ENCODE results near the gene RAPGEF4.
"Not testable (repeated sequence)": the region's sequence is repeated elsewhere in the genome, so short reads cannot be mapped to it uniquely, and the experiment has no call there.

Gene RAPGEF4

DNA sequence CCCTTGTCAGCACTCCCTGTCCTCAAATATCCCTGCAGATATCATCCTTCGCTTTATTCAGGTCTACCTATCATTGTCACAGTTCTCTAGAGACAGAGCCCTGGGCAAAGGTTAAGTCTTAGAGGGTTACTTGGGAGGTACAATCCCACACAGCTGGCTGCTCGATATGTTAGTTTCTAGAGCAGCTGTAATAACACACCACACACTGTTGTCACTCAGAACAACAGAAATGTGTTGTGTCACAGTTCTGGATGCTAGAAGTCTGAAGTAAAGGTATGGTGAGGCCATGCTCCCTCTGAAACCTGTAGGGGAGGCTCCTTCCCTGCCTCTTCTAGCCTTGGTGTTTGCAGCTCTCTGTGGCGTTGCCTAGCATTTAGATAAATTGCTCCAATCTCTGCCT, 9.9 kb upstream of the RAPGEF4 start:
- no peak for DNase-seq (ENCODE audit: extremely low read depth in 1 of 2, low read depth in 1 of 2)

DNA sequence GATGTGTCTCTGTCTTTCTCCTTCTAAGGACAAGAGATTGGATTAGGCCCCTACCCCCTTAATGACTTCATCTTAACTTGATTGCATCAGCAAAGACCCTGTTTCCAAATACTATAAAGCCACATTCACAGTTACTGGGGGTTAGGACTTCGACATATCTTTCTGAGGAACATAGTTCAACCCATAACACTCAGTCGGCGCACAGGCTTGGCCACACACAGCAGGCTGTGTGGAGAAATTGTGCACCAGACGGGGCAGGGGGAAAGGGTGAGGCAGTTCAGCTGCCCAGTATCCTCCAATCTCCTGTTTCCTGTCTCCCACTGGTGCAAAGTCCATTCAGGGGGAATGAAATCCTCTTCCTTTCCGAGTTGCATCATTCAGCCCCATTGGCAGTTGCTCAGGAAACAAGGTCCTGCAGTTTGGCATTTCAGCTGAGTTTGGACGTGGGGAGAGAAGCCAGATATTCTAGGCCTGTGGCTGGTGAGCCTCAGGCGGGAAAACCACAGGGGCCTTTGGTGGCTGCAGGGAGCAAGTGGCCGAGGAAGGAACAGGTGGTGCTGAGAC, 9.4 kb upstream of the RAPGEF4 start:
- DNase-seq (ENCODE audit: extremely low read depth in 1 of 2, low read depth in 1 of 2), result no peak

DNA sequence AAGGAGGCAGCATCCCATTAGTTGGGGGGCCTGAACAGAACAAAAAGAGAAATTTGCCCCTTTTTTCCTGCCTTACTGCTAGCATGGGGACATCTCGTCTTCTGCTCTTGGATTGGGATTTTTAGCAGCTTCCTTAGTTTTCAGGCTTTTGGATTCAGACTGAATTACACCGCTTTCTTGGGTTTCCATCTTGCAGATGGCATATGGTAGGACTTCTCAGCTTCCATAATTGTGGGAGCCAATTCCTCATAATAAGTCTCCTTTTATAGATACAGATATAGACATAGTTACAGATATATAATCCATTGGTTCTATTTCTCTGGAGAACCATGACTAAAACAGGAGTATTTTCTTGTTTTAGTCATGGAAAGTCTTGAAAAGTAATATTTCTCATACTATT, 5.2 kb upstream of the RAPGEF4 start:
- DNase-seq (ENCODE audit: extremely low read depth in 1 of 2, low read depth in 1 of 2), result no peak

DNA sequence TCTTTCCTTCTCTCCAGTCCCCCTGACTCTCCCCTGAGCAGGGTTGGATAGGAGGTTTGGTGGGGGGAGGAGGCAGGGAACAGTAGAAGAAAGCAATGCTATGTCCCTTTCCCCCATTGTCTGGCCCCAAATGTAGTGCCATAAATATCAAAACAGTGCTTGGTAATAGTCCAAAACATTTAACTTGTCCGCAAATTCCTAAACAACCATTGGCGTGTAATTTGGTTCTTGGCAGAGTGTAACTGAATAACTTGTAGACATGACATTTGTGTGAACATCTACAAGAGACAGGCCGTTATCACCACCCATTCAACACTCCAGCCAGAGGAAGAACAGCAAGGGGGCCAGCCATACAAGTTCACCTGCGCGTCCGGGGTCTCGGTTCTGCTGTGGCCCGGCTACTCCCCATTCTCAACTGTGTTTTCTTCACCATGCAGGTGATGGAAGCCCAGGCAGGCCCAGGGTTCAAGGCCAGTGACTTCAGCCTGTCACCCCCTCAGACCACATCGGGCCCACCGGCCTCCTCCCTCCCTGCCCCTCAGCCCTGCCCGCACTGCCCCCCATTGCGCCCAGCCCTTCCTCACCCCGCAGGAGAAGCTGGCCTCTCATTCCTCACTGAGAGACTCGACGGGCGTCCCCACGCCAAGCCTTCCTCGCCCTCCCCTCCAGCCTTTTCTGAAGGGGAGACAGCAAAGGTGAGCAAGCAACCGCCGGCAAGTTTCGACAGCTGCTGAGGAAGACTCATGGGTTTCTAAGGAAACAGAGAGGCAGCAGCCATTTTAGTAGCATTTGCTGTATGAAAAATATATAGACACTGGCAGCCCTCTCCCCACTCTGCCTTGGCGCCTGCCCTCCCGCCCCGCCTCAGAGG, 699 bp upstream of the RAPGEF4 start:
- DNase-seq (ENCODE audit: extremely low read depth in 1 of 2, low read depth in 1 of 2), result no peak

DNA sequence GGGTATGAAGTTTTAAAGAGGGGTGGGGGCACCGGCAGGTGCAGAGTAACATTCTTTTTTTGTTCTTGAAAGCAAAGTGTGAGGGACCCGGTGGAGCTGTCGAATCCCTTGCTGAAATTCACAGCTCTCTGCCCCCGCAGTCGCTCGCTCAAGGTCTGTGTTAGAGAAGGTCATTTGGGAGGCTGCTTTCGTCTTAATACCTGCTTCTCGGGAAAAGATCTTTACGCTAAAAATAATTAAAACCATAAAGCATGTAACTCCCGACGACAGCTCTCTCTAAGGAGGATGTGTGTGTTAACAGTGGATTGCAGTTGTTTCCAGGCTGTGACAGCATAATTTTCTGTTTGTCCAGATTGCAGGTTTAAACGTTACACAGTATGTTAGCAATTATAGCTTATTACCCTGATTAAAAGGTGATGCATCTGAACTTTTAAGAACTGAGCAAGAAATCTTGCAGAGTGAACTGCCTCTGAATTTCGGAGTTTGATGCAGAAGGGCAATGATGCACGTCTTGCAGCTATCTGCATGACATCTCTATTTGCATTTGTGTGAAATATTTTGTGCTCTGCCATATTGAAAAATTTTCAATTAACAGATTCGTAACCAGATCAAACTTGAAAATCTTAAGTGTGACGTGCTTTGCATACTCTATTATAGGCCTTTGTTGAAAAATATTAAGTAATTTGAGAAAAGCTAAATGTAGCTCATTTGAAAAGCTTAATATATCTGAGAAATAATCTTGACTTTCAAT, 954 bp downstream of the RAPGEF4 start:
- DNase-seq (ENCODE audit: extremely low read depth in 1 of 2, low read depth in 1 of 2), result no peak

DNA sequence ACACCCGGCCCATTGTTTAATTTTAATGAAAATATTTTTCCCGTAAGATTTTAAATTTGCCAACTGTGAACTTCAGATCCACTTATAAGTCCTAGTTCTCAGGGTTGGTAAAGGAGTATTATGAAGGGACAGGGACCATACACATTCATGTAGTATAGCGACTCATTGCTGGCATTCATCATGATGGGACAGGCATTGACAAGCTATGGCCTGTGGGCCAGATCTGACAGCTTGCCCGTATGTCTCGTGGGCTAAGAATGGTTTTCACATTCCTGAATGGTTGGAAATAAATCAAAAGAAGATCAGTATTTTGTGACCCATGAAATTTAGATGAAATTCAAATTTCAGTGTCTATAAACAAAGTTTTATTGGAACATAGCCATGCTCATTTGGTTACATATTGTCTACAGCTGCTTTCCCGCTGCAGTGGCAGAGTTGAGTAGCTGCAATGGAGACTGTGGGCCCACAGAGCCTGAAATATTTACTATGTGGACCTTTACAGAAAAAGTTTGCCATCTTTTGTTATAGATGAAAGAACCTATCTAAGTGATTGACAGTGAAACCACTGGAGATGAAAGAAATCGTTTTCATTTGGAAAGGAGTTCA, 4.1 kb downstream of the RAPGEF4 start:
- DNase-seq (ENCODE audit: extremely low read depth in 1 of 2, low read depth in 1 of 2), result no peak

DNA sequence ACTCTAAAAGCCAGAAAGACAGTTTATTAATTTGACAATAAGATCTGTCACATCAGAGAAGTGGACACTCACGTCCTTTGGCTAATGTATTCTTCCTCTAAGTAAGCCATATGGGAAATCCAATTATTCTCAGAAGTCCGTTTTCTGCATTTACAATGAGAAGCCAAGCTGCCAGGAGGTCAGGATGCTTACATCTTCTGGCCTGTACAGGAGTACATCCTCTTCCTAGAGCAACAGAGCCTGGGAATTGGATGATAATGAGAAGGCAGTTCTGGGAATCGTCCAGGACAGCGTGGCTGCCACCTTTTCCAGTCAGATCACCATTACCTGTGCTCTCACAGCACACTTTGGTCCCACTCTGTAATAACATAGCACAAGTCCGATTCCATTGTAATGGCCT, 5.2 kb downstream of the RAPGEF4 start:
- DNase-seq (ENCODE audit: extremely low read depth in 1 of 2, low read depth in 1 of 2), result no peak

DNA sequence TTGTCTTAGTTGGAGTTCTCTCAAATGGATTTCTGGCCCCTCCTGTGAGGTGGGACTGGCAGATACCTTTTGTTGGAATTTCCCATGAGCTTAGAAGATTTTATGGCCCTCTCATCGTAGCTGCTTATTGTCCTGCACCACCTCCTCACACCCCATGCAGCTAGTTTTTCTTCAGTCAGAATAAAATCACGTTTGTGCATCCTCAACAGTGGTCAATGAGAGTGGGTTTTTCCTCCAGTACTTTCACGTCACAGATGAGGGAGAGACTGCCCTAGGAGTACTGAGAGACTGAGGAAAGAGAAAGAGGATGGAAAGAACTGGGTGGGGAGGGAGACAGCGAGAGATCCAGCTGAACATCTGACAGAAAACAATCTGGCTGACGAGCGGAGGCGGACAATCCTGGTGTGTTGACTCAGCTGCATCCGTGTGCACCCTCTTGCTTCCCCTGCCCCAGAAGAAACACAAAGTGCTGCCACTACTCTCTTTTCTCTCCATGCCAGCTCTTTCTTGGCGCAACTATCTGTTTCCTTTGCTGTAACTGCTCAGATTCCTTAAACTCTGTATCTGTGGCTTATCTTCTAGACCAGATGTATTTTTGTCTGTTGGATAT, 7.4 kb downstream of the RAPGEF4 start:
- DNase-seq (ENCODE audit: extremely low read depth in 1 of 2, low read depth in 1 of 2), result no peak

DNA sequence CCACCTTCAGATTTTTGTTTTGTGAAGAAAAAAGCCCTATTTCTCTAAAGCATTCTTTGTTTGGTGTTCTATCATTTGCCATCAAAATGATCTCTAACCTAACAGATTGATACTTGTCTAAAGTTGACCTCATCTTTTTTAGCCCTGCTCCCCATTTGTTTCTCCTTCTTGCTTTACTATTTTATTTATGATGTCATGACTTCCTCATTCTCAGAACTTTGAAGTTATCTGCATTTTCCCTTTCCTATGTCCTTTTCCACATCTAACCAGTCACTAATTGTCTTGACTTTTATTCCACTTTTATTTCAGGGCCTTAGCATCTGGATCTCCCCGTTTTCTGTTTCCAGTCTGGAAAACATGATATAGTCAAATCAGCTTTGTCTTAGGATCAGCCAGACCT, 8.3 kb downstream of the RAPGEF4 start:
- no peak for DNase-seq (ENCODE audit: extremely low read depth in 1 of 2, low read depth in 1 of 2)

DNA sequence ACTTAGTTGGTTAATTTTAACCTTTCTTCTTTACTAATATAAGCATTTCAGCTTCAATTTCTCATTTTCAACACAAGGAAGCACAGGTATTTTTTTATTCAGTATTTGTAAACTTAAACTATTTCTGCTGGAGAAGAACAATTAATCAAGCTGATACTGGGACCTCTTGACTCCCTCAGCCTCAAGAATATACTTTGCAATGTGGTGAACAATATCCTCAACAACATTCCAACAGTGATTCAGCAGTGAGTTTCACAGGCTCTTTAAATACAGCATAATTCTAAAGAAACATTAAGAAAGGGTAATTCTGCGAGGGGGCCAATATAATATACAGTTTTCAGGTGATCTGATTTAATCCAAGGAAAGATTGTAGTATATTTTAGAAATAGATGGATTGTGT, 10.0 kb downstream of the RAPGEF4 start:
- DNase-seq (ENCODE audit: extremely low read depth in 1 of 2, low read depth in 1 of 2), result no peak

DNA sequence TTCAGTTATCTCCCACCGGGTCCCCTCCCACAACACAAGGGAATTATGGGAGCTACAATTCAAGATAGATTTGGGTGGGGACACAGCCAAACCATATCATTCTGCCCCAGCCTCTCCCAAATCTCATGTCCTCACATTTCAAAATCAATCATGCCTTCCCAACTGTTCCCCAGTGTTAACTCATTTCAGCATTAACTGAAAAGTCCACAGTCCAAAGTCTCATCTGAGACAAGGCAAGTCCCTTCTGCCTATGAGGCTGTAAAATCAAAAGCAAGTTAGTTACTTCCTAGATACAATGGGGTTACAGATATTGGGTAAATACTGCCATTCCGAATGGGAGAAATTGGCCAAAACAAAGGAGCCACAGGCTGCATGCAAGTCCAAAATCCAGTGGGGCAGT, 12.9 kb downstream of the RAPGEF4 start:
- DNase-seq (ENCODE audit: extremely low read depth in 1 of 2, low read depth in 1 of 2), result not testable (repeated sequence)

DNA sequence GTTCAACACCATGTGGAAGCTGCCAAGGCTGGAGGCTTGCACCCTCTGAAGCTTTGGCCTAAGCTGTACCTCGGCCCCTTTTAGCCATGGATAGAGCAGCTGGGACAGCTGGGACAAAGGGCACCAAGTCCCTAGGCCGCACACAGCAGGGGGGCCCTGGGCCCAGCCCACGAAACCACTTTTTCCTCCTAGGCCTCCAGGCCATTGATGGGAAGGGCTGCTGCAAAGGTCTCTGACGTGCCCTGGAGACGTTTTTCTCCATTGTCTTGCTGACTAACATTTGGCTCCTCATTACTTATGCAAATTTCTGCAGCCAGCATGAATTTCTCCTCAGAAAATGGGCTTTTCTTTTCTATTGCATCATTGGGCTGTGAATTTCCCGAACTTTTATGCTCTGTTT, 13.7 kb downstream of the RAPGEF4 start:
- no peak for DNase-seq (ENCODE audit: extremely low read depth in 1 of 2, low read depth in 1 of 2)

DNA sequence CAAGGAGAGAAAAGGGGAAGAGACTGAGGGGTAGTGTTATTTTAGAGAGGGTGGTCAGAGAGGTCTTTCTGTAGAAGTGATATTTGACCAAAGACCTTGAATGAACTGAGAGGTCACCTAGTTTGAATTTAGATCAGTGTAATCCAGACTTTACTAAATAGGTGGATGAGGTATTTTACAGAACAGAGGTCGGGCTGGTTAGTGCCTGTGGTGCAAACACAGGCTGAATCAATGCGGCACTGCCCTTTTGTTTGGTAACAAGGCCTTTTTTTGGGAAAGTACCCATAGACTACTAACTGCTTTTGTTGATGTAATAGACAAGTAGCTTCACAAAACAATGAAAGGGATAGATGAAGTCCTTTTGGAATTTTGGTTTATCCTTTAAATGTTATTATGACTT, 15.9 kb downstream of the RAPGEF4 start:
- no peak for DNase-seq (ENCODE audit: extremely low read depth in 1 of 2, low read depth in 1 of 2)

DNA sequence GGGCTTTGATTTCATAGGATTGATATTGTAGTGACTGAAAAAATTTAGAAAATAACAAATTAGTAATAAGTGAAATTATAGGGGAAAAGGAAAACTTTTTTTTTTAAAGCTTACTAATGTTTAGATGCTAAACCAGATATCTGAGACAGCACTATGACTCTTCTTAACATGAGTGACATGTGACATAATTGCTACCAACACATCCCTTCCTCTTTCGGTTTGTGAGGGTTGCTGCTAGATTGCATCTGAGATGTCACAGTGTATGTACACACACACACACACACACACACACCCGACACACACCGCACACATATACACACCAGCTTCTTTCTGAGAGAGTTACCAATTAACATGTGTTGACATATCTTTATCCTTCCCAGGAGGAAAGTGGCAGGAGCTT, 18.0 kb downstream of the RAPGEF4 start:
- no peak for DNase-seq (ENCODE audit: extremely low read depth in 1 of 2, low read depth in 1 of 2)

DNA sequence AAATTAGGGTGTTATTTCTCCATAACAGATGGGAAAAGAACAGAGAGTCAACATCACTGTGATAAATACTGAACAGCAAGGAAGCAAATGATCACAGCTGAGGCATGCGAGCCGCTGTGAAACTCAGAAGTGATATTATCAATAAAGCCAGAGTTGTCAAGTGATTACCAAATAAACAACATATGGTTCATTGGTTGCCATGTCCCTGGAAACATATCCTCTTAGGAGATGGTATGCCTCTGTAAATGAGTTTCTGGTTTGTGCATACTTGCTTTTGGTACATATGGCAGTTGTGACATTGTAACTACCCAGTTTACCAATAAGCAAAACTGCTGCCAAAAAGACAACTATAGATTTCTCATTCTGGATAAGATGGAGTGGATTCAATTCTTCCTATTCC, 23.8 kb downstream of the RAPGEF4 start:
- DNase-seq (ENCODE audit: extremely low read depth in 1 of 2, low read depth in 1 of 2), result no peak

DNA sequence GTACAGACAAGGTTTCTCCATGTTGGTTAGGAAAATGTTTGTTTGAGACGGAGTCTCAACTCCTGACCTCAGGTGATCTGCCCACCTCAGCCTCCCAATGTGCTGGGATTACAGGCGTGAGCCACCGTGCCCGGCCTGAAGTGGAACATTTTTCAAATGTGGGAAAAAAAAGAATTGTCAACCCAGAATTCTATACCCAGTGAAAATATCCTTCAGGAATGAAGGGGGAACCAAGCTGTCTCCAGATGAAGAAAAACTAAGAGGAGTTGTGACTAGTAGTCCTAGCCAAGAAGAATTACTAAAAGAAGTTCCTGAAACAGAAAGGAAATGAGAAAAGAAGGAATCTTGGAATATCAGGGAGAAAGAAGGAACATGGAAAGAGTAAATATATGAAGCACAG, 25.7 kb downstream of the RAPGEF4 start:
- DNase-seq (ENCODE audit: extremely low read depth in 1 of 2, low read depth in 1 of 2), result no peak

DNA sequence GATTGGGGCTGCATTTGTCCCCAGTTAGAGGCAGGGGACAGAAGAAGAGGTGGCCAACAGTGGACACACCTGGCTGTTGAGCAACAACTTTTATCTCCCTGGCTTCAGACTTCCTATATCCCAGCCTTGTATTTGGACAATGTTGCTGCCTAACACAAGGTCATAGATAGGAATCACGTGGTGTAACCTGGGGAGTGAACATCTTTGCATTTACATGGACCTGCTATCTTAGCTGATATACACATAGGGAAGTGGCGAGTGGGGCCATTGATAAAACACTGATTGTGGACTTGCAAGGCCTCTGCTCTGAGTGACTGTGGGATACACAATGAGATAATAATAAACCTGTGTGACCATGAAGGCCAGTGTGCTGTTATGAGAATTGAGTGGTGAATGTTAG, 26.9 kb downstream of the RAPGEF4 start:
- no peak for DNase-seq (ENCODE audit: extremely low read depth in 1 of 2, low read depth in 1 of 2)

DNA sequence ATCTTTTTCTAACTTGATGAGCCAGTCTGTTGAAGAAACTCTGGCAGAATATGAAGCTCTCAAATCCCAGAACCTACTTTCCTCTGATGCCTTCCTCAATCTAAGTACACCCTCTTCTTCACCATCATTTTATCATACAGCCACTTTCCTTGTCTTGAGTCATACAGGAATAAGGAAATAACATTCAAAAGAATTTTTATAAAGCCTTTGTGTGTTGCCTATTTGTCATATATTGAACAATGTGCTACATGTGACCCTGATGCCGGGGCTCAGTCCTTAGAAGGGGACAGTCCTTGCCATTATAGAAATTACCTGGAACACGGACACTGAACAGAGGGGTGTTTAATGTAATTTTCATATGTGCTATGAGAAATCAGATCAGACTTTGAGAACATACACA, 27.4 kb downstream of the RAPGEF4 start:
- no peak for DNase-seq (ENCODE audit: extremely low read depth in 1 of 2, low read depth in 1 of 2)

DNA sequence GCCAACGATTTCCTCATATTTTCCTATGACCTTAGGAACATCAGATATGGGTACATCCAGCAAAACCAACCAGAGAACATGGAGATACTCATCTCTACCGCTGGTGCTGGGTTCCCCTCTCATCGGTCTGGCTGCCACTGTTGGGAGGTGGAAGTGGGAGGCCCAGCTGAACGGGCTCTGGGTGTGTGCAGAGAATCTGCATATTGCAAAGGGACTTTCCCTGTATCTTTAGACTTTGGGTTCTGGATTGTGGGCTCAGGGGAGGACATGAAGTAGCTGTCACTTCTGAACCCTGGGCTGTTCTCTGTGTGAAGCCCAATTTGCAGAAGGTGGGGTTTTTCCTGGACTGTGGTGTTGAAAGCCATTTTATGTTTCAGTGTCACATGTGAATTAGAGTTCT, 30.0 kb downstream of the RAPGEF4 start:
- DNase-seq (ENCODE audit: extremely low read depth in 1 of 2, low read depth in 1 of 2), result no peak

DNA sequence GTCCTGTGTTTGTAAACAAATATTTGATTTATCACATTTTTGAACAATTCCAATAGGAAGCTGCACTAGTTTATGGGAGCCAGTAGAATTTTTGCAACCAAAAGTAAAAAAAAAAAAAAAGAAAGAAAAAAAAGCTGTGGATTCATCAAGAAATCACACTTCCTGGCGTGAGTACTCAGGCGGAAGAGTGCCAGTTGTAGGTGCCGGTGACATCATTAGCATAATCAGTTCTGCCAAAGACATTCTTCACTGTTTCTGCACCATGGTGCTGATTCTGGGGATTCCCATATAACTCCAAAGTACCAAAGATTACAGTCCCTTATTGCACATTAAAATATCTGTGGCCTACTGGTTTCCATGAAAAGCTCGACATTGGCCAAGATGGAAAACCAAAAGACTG, 32.8 kb downstream of the RAPGEF4 start:
- DNase-seq (ENCODE audit: extremely low read depth in 1 of 2, low read depth in 1 of 2), result no peak

DNA sequence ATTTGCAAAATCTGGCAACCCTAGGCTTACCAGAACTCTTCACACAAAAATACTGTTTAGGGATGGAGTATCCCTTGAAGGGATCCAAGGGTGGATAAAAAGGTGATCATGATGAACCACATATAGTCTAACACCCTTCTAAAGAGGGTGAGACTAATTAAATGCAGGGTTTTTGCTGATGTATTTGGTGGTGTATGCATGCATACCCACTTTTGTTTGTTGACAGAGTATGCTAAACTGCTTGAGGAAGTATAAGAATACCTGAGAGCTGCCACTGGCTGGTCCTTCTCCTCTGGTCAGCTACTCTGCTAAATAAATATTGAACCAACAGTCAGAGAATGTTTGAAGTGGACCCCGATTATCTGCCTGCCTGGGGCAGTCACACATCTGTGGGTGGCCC, 34.2 kb downstream of the RAPGEF4 start:
- no peak for DNase-seq (ENCODE audit: extremely low read depth in 1 of 2, low read depth in 1 of 2)
